Raji (cell line): ENCODE measurements around the gene TCP11.

ENCODE experiments used
- POLR2A ChIP-seq: IDR thresholded peaks from 2 replicates; pipeline ENCODE4 v1.6.1; 2011; ENCODE audit warnings: low read depth, low read length, control low read depth; ENCODE audit not compliant: insufficient read depth

TCP11 gene

DNA sequence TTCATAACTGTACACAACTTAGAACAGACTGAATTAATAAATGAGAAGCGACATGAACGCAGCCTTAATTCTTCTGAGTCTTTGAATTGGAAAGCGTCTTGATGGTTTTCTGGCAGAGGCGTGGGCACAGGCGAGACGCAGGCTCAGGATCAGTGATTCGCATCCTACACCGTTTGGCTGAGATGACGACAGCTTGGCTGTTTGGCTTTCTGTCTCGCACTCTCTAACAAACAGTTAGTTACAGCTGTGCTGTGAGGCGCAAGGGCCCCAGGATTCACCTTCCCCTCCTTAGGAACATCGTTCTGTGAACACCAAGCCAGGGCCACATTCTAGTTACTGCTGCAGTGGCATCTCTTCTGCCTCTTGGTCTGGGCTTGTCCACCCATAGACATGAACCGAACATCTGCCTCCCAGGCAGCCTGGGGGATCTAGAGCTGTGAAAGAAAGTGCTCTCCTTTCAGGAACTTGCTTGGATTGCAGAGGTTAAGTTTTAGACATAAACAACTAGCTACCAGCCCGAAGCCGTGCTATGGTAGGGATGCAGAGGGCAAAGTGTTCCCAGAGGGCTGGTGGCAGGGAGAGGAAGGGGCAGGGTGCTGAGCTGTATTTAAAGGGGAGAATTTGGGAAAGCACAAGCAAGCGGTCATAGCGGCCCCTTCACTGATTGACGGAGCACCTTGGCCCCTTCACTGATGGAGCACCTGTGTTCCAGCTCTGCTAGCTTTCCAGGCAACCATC is 49.6 kb downstream of the TCP11 start:
- TF ChIP-seq POLR2A, result no peak

DNA sequence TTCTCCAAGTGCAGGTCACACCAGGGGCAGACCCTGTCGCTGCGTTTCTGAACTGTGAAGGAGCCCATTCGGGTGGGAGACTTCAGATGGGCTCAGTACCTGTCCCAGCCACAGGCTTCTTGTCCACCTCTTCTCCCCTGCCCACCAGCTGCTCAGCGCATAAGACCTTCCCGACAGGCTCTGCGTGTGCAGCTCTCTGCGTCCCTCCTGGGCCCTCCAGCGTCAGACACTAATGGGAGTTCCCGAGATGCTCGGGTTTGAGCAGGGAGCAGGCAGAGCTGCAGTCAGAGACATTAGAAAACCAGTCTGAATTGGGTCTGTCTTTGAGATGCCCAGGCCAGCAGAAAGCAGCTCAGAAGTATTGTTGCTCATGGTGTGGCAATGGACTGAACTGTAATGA is 50.4 kb downstream of the TCP11 start:
- TF ChIP-seq POLR2A, result no peak

GRCh38 chr6:35089935-35090505 is 51.1 kb downstream of the TCP11 start:
- no peak for TF ChIP-seq POLR2A

DNA sequence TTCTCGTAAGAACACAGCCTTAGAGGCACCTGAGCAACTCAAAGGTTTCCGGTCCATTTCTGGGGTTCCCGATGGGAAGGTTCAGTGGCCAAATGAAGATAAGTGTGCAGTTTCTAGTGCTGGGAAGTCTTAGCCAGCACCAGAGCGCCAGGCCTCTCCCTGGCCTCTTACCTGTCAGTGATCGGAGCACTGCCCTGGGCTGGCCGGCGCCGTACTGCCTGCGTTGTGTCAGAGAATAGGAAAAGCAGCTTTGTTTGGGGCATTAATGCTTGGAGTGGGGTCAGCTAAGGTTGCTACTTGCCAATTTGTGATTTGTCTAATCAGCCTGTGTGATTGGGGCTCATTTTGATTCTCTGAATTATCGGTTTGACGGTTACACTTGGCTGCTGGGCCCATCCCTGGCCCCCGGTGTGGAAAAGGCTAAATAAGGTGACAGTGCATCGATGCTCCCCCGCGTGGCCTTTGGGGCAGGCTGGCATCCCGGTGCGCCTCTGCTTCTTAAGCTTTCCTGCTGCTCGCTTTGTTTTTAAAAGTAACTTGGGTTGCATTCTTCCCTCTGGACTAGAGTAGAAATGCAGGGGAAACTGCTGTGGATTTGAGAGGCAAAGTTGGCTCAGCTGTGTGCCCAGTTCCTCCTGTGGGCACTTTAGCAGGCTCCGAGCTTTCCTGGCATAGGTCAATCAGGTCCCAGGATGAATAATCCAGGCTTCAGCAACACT is 51.8 kb downstream of the TCP11 start:
- TF ChIP-seq POLR2A, result no peak

DNA sequence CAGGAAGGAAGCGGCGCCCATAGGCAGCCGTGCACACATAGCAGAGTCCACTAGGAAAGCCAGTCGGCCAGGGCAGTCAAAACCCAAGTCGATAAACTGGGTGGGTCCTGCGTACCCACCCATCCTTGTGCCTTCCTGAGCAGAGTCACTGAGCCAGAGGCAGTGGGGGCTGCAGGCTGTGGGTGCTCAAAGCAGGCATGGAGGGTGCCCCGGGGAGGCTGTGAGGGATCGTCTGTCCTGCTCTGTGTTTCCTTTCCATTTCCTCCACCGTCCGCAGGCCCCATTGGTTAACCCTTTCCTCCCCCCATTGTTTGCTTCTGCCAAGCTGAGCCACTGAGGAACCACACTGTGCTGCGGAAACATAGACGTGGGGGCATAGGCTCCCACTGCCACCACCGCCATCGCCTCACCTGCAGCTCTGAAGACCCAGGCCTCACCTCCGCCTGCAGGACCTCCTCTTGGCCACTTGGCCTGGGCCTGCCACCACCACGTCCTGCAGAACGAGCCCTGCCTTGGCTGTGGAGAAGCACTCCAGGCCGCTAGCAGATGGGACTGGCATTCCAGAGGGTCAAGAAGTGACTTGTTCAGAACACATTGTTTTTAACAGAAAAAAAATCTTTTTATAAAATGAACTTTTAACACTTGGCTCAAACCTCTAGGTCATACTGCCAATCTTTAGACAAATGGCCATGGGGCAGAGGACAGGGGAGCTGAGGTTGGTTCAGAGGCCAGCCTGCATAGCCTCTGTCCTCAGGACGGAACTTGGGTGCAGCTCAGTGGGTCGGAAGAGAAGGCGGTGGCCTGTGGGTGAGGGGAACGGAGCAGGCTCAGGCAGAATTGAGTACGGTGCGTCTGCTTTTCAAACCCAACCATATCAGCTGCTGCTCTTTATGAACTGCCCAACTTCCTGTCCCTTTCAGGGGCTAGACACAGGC is 52.6 kb downstream of the TCP11 start:
- TF ChIP-seq POLR2A, result no peak

GRCh38 chr6:35087361-35088280 is 53.5 kb downstream of the TCP11 start:
- no peak for TF ChIP-seq POLR2A

GRCh38 chr6:35086636-35087360 is 54.3 kb downstream of the TCP11 start:
- no peak for TF ChIP-seq POLR2A

GRCh38 chr6:35086282-35086632 is 54.9 kb downstream of the TCP11 start:
- TF ChIP-seq POLR2A, result no peak

DNA sequence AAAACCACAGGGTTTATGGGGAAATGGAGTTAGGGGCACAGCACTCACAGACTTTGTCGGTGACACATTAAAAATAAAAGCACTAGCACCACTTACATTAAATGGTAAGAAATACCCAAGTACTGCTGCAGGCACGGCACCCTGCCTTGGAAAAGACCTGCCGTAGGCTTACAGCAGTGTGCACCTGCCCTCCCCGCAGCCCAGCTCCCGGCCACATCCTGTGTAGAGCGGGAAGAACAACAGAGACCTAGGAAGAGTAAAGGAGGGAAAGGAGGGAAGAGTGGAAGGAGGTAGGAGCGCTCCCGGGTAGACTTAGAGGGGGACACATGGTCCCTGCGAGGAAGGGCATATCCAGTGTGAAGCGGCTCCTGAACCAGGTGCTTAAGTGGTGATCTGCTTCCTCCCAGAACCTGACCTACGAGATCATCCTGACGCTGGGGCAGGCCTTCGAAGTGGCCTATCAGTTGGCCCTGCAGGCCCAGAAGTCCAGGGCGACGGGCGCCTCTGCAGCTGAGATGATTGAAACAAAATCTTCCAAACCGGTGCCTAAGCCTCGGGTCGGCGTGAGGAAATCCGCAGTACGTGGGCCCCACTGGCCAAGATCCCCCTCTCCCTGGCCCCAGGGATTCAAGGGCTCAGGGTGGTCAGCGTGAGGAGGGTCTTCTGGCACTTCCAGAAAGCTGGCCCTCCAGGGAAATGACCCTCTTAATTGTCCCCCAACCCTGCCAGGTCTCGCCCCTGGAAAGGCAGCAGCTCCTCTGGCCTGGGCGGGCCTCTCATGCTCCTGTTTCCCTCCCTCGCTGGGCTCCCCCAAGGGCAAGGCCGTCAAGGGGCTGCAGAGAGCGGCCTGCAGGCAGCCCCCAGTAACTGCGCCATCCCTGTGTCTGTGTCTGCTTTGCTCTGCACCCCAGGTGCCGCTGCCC is 55.5 kb downstream of the TCP11 start:
- TF ChIP-seq POLR2A, result no peak

DNA sequence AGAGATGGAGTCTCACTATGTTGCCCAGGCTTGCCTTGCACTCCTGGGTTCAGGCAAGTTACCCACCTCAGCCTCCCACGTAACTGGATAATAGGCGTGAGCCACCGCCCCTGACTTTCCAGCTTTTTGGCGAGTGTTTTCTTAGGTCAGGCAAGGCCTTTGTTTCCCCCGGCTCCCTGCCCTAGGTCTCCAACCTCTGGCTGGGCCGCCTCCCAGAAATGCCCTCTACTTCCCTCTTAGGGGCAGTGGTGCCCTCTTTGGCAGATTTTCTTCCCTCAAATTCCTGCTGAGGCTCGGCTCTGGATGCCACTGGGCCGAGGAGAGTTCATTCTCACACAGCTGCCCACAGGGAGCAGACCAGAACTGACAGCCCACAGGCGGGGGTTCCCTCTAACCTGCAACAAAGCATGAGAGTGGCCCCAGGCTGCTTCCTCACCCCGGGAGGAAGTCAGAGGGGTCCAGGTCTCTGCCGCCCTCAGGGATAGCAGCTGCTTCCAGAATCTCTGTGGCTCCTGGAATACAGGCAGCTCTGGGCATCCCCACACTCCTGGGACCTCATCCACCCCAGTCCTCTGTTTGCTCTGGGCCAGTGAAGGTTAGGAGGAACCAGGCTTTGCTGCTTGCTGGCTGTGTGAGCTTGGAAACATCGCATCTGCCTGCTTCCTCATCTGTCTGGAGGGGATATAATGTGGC is 56.5 kb downstream of the TCP11 start:
- no peak for TF ChIP-seq POLR2A

- TF ChIP-seq POLR2A, result no peak
These were observed 57.1 kb downstream of the TCP11 start for GRCh38 chr6:35084041-35084491.

- TF ChIP-seq POLR2A, result no peak
These were observed 57.6 kb downstream of the TCP11 start for GRCh38 chr6:35083507-35083906.

- TF ChIP-seq POLR2A, result no peak
These were observed 58.3 kb downstream of the TCP11 start for GRCh38 chr6:35082733-35083403.
